GM18870 (cell line): Measurements from ENCODE around the gene LRRK2.
A peak's percentile ranks its signal among the peaks of the same experiment; 100 is the strongest.
"Not testable (repeated sequence)": the region's sequence is repeated elsewhere in the genome, so short reads cannot be mapped to it uniquely, and the experiment has no call there.

Experiments used
- ATAC-seq: cut with Tn5 transposase; IDR thresholded peaks from one replicate; pipeline ENCODE4 v1.9.1; 2021; ENCODE audit warnings: moderate library complexity; ENCODE audit not compliant: unreplicated experiment

Gene LRRK2

DNA sequence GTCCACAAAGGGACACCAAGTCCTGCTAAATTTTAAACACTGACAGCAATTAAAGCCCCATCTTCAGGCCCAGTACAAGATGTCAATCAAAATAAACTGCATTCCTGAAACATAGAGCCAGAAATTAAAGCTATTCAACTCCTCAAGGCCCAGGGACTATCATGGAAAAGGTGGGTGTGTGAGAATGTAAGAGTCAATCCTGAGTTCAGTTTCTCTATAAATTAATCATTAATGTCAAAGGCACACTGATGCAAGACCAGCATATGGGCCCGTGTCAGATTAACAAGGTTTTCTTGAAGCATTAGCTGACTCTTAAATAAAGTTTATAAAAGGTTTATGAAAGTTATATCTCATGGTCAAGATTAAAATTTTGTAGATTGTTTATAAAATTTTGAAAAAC lies 13.6 kb upstream of the LRRK2 start:
- not testable (repeated sequence) for ATAC-seq

DNA sequence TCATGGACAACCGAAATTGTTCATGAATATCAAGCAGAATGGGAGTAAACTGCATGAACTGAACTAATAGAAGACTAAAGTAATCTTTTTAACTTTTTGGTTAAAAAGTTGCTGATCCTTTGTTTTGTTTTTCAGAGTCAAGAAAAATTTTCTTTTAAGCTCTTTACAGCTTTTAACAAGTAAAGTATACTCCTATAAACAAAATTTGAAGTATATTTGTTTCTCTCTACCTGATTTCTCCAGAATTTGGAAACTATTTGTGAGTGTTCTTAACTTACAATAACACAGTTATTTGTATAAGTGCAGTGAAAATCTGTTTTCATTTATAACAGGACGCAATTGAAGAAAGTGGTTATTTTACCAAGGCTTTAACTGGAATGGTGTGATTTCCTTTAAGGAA lies 12.2 kb upstream of the LRRK2 start:
- no peak for ATAC-seq

DNA sequence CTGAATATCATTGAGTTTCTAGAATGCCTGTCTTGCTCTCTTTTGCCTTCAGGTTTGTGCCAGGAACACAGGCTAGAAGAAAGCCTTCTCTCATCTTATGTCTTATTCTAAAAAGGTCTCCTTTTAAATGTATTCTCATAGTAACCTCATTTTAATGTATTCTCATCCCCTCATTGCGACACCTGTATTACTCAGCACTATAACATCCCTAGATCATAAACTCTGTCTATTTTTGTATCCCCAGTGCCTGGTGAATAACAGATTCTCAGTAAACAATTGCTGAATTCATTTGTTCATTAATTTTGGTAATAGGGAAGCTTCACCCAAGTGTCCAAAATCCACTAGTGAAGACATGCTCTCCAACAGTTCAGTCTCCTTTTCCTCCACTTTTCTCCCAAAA lies 8.8 kb upstream of the LRRK2 start:
- no peak for ATAC-seq

DNA sequence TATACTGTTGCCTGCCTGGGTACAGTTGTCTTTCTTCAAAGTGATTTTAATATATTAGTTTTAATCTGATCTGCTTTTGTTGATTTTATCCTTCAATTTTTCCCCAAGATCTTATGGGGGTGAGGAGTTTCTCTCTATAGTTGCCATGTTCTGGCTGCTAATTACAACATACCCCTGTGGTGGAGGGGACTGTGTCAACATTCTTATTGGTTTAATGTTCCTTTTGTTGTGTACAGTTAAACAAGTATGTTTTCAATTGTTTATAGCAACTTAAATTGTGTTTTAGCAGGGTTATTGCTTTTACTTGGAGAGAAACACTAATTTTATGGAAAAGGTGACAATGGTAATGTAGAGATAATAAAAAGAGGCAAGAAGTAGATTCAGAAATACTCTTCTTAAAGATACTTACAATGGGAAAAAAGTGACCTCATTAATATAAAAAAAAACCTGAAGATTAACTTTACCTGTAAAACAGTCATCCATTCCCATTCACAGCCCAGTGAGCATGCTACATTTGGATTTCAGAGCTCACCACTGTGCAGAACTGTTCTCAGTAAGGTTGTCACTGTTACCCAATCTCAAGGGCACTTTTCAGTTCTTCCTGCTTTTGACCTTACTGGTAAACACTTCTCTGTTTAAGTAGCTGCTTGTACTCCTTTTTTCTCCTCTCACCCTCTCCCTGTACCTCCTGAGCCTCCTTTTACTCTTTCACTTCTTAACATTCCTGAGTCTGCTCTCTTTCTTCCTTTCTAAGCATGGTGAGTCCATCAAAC lies 8.1 kb upstream of the LRRK2 start:
- ATAC-seq: no peak

DNA sequence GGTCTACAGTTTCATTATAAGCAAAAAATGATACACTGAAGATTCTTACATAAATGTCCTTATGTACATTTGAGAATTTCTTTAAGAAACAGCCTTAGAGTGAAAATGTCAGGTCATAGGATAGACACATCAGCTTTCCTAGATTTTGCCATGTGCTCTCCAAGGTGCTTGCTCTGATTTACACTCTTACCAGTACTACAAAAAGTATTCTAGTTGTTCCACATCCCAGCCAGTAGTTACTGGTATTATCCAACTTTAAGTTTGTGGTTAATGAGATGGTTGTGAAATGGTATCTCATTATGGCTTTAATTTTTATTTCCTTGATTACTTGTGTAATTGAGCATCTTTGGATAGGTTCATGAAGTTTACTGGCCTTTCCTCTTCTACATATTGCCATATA lies 5.0 kb upstream of the LRRK2 start:
- no peak for ATAC-seq

DNA sequence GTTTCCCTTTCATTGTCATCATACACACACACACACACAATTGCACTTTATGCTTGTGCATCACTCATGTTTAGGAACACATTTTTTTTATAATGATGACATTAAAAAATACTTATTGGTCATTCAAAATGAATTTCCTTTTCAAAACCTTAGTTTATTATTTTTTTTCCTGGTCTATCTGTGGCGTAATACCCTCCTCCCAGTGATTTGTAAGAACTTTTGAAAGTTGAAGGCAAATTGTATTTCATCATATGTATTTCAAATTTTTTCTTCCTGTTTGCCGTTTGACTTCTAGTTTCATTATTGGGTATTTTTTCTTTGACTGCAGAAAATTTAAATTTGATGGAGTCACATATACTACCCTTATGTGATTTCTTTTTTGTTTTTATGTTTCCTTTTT lies 2.5 kb upstream of the LRRK2 start:
- ATAC-seq: no peak

DNA sequence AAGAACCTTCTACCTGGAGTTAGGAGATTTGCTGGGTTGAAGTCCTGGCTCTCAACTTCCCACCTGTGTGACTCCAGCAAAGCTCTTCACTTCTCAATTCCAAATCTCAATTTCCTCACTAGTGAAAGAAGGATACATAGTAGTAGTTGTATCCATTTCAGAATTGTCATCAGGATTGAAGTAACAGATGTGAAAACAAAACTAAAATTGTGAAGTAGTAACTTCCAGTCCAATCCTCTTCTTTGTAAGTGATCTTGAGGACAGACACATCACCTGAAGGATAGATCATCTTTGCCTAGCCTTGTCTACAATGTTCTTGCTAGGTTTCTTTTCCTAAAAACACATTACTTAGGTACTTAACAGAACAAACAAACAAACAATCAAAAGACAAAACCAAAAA lies 1.2 kb upstream of the LRRK2 start:
- ATAC-seq: no peak

DNA sequence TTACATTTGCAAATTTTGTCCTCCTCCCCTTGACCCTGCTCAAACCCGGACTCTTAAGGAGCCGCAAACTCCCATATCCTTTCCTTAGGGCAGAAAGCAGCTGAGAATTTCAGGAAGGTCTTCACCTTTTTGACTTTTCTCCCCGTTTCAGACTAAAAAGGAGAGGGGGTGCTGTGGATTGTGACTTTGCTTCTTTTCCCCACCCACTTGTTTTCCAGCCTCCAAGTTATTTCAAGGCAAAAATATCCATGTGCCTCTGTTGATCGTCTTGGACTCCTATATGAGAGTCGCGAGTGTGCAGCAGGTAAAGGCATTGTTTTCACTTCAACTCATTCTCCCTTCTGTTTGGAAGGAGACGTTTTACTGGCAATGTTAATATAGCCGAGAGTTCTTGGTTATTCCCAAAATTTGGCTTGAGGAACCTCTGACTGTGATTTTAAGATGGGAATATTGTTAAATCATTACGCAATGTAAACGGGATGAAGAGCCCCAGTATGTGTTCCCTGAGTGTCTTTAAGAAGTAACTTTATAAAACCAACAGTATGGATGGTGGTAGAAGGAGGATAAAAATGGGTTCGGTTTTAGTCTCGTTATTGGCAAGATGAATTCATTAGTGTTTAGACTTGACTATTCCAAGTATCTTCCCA lies 663 bp downstream of the LRRK2 start:
- ATAC-seq: no peak

DNA sequence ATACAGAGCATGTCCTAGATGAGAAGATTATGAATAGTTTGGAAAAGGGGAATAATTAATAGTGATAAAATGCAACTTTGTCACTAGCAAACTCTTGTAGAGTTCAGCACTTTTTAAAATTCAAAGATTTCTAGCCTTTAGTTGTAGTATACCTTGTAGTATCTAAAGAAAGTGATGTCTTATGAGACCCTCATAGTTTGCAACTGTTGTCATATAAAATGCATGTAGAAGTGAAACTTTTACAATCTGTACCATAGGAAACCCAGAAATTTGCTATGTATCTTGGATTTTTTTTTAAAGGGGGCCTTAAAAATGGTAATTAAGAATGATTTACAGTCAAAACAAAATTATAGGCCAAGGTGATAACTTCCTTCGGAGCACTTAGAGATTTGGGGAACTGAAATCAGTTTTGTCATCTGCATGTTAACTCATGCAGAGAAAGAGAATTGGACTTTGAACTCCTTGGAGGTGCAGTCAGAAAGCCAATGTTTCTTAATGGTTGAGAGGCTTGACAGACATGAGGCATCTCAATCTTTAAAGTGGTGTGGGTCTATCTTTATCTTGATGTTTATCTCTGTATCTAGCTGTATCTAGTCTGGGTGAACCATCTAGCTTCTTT lies 1.3 kb downstream of the LRRK2 start:
- peak; percentile 52 for ATAC-seq

DNA sequence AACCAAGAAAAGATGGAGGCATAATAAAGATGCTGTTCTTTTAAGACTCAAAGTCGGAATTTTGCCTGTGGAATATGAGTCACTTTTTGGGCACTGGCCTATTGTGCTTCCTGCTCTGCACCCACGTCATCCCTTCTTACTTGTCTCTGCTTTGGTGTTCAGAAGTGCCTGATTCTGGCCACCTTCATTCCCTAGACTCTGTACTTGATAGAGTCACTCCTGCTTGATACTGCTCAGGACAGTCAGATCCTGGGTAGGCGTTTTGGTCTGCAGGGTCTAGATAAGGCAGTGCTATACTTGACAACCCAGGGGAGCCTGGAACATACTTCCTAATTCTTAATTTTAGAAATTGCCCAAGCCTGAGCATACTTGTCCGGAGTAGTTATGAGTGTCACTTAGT lies 1.9 kb downstream of the LRRK2 start:
- ATAC-seq: peak; percentile 28

DNA sequence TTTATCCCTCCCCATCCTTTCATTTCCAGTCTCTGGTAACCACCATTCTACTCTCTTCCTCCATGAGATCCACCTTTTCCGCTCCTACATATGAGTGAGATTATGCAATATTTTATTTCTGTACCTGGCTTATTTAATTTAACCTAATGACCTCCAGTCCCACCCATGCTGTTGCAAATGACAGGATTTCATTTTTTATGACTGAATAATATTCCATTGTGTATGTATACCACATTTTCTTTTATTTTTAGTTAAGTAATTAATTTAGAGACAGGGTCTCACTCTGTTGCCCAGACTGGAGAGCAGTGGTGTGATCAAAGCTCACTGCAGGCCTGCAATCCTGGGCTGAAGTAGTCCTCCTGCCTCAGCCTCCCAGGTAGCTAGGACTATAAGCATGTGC lies 2.6 kb downstream of the LRRK2 start:
- no peak for ATAC-seq

DNA sequence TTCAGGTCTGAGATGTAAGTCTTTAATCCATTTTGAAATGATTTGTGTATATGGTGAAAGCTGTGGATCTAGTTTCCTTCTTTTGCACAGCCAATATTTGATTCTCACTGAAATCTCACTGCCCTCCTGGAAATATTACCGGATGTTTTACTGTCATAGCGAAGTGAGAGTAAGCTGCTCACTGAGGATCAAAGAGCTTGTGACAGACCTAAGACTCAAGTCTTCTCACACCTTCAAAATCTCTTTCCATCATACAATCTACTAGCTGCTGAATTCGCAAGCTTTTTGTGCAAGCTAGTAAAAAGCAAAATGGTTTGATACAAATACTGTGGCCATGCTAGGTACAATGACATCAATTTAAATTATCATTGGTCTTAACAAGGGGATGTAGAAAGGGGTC lies 3.9 kb downstream of the LRRK2 start:
- ATAC-seq: no peak

DNA sequence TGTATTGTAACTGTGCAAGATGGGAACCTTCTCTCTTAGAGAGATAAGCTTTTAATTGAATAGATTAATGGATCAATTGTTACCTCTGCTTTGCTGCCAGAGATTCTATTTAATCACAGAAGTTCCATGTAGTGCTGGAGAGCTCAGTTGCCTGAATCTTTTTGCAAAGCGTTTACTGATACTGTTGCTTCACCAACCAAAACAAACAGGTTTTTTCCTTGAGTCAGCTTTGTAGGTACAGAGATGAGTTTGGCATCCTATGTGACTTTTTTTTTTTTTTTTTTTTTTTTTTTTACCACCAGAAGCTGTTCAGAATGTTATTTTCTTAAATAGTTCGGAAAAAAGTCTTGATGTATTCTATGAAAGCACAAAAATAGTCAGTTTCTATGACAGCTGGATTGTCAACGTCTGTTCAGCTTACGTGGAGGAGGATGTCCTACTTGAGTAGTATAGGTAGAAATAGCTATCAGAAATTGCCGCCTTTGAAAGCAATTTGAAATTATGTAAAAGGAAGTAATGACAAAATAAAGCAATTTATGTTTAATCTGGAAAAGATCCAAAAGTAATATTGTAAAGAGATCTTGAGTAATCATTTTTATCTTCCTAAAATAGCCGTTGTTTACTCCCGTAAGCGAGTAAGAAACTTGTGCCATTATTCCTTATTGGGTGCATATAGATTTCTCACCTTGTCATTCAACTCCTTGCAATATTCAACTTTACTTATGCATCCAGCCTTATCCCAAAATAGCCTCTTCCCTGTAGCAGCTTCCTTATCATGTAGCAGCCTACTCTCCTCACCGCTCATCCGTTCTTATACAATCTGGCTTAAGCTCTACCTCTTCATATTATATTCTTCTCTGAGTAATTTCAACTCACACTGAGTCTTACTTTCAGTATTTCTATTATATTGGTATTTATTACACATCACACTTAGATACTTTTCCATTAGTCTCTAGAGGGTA lies 5.2 kb downstream of the LRRK2 start:
- ATAC-seq: no peak

DNA sequence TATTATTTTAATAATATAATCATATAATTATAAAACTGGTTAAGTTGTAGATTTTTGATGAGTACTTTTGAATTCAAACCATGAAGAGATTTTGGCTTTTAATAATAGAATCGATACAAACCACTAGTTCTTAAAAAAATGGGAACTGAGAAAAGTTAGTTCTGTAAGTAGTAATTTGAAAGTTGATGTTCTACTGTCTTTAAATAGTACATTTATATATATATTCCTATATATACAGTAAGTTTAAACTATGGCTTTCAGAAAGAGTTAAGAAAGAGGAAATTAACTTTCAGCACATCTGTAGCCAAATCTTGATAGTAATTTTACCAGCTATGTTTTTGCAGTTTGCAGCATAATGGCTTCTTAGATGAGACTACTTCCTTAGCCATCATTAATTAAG lies 7.8 kb downstream of the LRRK2 start:
- peak; percentile 39 for ATAC-seq

DNA sequence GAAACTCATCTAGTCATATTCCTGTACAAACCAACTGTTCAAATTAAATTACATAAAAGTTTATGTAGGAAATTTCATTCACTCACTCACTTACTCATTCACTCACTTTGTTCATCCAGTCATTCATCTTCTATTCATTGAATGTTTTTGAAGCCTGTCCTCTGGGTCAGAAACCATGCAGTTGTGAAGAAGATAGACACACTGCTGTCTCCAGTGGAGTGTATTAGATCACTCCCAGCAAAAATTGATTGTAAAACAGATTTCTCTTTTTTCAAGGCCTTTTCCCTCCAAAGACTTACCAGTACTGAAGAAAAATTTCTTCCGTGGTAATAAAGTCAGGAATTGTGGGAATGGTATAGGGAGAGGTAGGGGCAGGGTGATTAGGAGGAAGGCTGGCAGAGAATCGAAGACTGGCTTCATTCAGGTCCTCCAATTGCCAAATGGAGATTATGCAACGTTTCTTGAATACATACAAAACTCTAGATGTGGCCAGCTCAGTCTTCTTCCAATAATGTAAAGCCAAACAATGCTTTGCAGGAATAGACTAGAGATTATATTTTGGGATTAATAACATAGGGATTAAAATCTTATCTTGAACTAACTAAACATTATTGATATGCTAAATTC lies 9.1 kb downstream of the LRRK2 start:
- ATAC-seq: no peak

DNA sequence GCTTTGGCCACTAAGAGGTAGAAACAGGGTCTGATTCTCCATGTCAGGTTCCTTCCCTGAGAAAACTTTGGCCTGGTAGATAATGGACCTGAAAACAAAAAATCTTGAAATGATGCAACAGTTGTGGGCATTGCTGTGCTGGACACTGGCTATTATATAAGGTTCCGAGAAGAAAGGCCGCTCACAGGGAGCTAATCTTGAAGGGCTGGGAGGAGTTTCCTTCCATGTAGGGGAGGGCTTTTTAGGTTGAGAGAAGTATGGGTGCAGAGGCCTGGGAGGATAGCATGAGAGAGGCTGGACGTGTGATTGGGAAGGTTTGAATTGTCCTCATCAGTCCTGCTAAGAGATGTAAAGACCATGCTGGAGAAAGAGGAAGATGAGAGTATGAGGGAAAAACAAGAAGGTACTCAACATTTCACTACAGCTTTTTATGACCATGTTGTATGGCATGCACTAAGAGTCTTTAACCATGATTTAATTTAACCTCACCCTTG lies 11.6 kb downstream of the LRRK2 start:
- no peak for ATAC-seq

DNA sequence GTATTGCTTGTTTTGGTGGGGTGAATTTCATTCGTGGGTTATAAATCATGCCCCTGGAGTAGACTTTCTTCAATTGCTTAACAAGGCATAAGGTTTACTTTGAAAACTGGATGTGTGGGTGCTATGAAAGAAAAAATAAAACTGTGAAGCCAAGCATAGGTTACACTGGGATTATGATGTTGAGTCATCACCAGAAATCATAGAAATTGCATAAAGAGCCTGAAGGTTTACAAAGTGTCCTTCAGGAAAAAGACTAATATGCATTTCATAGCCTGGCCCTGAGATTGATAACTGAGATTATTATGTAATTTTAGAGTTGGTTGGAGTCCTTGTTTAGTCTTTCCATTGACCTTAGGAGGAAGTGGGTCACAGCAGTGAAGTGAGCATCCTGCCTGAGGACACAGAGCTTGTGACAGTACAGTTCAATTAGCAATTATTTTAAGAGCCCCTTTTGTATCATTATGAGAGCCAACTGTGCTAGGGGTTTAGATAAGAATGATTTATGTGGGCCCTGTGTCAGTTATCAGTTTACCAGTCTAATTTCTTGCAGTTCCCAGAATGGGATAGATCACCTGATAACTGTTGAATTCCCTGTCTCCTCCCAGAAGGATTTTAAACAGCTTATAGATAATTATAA lies 13.6 kb downstream of the LRRK2 start:
- no peak for ATAC-seq

DNA sequence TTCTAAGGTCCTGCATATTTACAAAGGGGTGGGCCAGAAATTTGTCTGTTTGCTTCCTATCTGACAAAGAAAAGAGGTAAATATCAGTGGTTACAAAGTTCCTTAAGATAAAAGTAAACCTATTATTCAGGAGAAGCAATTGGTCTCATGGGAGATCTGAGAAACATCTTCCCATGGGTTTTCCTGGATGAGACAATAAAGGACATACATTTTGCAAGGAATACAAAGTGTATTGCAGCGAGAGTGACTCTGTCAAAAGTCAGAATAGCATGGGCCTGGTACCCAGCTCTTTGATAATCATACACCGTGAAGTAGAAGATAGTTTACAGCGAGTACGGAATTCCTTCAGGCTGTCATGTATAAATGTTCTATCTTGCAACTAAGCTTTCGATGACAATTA lies 14.2 kb downstream of the LRRK2 start:
- no peak for ATAC-seq

DNA sequence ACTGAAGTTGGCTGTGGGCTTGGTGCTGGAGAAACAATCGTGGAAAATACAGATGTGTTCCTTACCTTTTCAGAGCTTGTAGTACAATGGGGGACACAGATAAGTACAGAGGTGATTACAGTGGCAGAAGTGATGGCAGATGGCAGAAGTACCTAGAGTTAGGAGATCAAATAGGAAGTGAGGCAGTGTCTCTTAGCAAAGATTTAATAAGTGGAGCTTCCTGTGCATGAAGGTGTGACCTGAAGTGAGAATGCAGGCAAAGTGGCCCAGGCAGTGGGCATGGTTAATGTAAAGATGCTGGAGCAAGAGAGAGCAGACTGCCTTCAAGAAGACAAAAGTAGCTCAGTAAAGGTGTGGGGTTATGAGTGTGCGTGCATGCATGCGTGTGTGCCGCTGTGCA lies 16.0 kb downstream of the LRRK2 start:
- ATAC-seq: no peak

DNA sequence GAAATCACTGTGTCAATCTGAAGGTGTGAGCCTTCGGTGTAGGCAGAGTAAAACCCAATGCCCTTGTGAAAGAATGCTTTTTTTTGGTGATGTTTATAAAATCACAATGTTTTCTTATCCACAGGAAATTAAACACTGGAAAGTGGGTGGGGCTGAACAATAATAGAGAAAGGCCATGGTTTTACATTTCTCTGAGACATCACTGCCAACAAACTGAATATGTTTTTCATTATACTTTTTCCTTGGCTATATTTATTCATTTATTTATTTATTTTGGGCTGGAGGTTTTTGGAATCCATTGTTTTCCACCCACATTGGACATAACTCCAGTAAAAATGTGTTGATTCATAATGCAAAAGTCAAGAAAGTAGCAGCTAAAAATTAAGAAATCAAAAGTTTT lies 16.9 kb downstream of the LRRK2 start:
- ATAC-seq: no peak
